HepG2 (cell line): Measurements from ENCODE around the gene ATP9B. TPM values are rescaled to one million over a fixed set of nuclear protein-coding genes. Genes with fewer than 3 reads are reported as not detected.

ENCODE experiments used
- CCDC6 ChIP-seq: sonication (generic); formaldehyde crosslinking; IDR thresholded peaks from 2 replicates; pipeline ENCODE4 v1.8.1; 2022; ENCODE audit warnings: mild to moderate bottlenecking, missing genetic modification reagents, moderate library complexity
- EEA1 ChIP-seq: sonication (generic); formaldehyde crosslinking; IDR thresholded peaks from 2 replicates; pipeline ENCODE4 v1.5.1; 2020; ENCODE audit warnings: mild to moderate bottlenecking, missing genetic modification reagents, borderline replicate concordance
- FOSL1 ChIP-seq: sonication (generic); formaldehyde crosslinking; IDR thresholded peaks from 2 replicates; pipeline ENCODE4 v1.9.0; 2021; ENCODE audit warnings: missing genetic modification reagents, borderline replicate concordance
- GLMP ChIP-seq: sonication (generic); formaldehyde crosslinking; IDR thresholded peaks from 2 replicates; pipeline ENCODE4 v1.9.0; 2021; ENCODE audit warnings: missing genetic modification reagents, mild to moderate bottlenecking, borderline replicate concordance
- GMEB1 ChIP-seq: sonication (generic); formaldehyde crosslinking; IDR thresholded peaks from 2 replicates; pipeline ENCODE4 v1.5.1; 2020; ENCODE audit warnings: missing genetic modification reagents, mild to moderate bottlenecking, borderline replicate concordance
- GMEB2 ChIP-seq: IDR thresholded peaks from 2 replicates; pipeline ENCODE4 v1.6.1; 2016; ENCODE audit warnings: missing biosample characterization, missing genetic modification reagents, low read depth
- KLF15 ChIP-seq: sonication (generic); formaldehyde crosslinking; IDR thresholded peaks from 2 replicates; pipeline ENCODE4 v1.8.1; 2023; ENCODE audit warnings: borderline replicate concordance, mild to moderate bottlenecking, inconsistent platforms, missing genetic modification reagents, mixed read lengths
- MAZ ChIP-seq, 2 experiments: sonication (generic) in 1 of 2; formaldehyde crosslinking in 1 of 2; IDR thresholded peaks; 2 replicates each; pipeline versions ENCODE4 v1.5.0 to v1.6.1; 2012 to 2020; ENCODE audit warnings: low read depth in 2 of 2, mild to moderate bottlenecking in 2 of 2, borderline replicate concordance in 1 of 2, improper control_type of control experiment in 1 of 2, low read length in 1 of 2, missing genetic modification reagents in 1 of 2, moderate library complexity in 1 of 2
- MXD1 ChIP-seq: sonication (generic); formaldehyde crosslinking; IDR thresholded peaks from 2 replicates; pipeline ENCODE4 v1.4.0; 2020; ENCODE audit warnings: mild to moderate bottlenecking, missing genetic modification reagents
- SIN3A ChIP-seq: IDR thresholded peaks from 2 replicates; pipeline ENCODE4 v1.6.1; 2011; ENCODE audit warnings: low read depth, mild to moderate bottlenecking, control low read depth, low read length, borderline replicate concordance
- SOX5 ChIP-seq: IDR thresholded peaks from 2 replicates; pipeline ENCODE4 v1.6.1; 2016; ENCODE audit warnings: borderline replicate concordance
- SRSF4 ChIP-seq: fragments of 200-400 bp; formaldehyde crosslinking; IDR thresholded peaks from one replicate; pipeline ENCODE4 v1.6.1; 2018; ENCODE audit warnings: mild to moderate bottlenecking, low read depth, low read length, moderate library complexity; ENCODE audit not compliant: poor library complexity, severe bottlenecking
- STAG1 ChIP-seq: sonication (generic); formaldehyde crosslinking; IDR thresholded peaks from 2 replicates; pipeline ENCODE4 v1.4.0; 2020; ENCODE audit warnings: missing genetic modification reagents
- ZFP62 ChIP-seq: sonication (generic); formaldehyde crosslinking; IDR thresholded peaks from 2 replicates; pipeline ENCODE4 v1.4.0; 2020; ENCODE audit warnings: missing genetic modification reagents
- ZNF224 ChIP-seq: sonication (generic); formaldehyde crosslinking; IDR thresholded peaks from 2 replicates; pipeline ENCODE4 v1.5.0; 2020; ENCODE audit warnings: mild to moderate bottlenecking, missing genetic modification reagents
- ZNF510 ChIP-seq: sonication (generic); formaldehyde crosslinking; IDR thresholded peaks from 2 replicates; pipeline ENCODE4 v1.4.0; 2020; ENCODE audit warnings: low read depth, mild to moderate bottlenecking, missing genetic modification reagents
- ZNF644 ChIP-seq: IDR thresholded peaks from 2 replicates; pipeline ENCODE4 v1.6.1; 2016; ENCODE audit warnings: low read depth
- ZSCAN29 ChIP-seq: sonication (generic); formaldehyde crosslinking; conservative IDR thresholded peaks from 2 replicates; pipeline ENCODE4 v1.4.0; 2020; ENCODE audit warnings: mild to moderate bottlenecking, missing genetic modification reagents
- ZZZ3 ChIP-seq: sonication (generic); formaldehyde crosslinking; IDR thresholded peaks from 2 replicates; pipeline ENCODE4 v1.4.0; 2020; ENCODE audit warnings: missing genetic modification reagents, mild to moderate bottlenecking, borderline replicate concordance
- polyA plus RNA-seq, 8 experiments: library from polyadenylated mRNA; depleted of rRNA in 3 of 8; stranded (reverse) in 7 of 8; unstranded in 1 of 8; fragments of >200 nt; fragmentation: Illumina TruSeq in 4 of 8; extraction: Trizol in 4 of 8; gene quantifications; 2 replicates each; pipeline versions ENCODE4 v1.2.1 to v1.2.3, GENCODE V29; 2011 to 2016; ENCODE audit warnings: low read depth in 4 of 8, missing spikeins in 1 of 8, mixed read lengths in 1 of 8; ENCODE audit not compliant: insufficient read depth in 1 of 8
- total RNA-seq, 5 experiments: library from RNA; depleted of rRNA; stranded (reverse); fragments of >200 nt; fragmentation: Illumina TruSeq; extraction: Trizol; gene quantifications; 2 replicates each; pipeline ENCODE4 v1.2.3, GENCODE V29; 2016; ENCODE audit warnings: low read depth in 1 of 5
- TF ChIP-seq, protein P1 (sequence below): sonication (generic); formaldehyde crosslinking; IDR thresholded peaks from 2 replicates; pipeline ENCODE4 v1.4.0; 2020; ENCODE audit warnings: missing genetic modification reagents, mild to moderate bottlenecking, borderline replicate concordance

The ATP9B gene
- total and polyA plus RNA-seq, 2 of the 13 experiments (the other 11 are each of a cell fraction or from before 2014, with no cell fraction given) = 10.8 to 11.3 TPM

DNA sequence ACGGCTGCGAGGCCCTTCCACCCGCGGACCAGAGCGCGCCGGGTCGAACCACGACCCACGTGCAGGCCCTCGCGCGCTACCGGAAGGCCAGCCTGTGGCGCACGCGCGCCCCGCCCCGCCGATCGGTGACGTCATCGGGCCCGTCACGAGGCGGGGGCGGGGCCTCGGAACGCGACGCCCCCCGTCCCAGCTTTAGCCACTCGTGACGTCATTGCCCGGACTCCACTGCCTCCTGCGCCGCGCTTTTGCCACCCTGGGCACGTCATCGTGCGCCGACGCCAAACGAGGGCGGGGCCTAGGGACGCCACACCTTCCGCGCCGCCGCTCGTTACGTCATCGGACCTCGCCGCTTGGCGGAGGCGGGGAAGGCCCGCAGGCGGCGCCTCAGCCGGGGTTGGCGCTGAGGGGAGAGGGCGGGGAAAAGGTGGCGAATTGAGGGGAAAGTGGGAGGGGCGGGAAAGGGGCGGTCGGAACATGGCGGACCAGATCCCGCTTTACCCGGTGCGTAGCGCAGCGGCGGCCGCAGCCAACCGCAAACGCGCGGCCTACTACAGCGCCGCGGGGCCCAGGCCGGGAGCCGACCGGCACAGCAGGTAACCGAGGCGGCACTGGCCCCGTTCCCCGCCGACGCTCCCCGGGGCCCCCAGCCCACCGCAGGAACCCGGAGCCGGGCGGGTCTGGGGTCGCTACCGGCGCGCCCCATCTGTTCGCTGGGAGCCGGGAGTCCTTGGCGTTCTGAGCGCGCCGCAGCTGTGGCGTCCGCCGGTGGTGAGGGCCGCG, at the start of gene ATP9B (continued):
- TF ChIP-seq, protein P1, sequence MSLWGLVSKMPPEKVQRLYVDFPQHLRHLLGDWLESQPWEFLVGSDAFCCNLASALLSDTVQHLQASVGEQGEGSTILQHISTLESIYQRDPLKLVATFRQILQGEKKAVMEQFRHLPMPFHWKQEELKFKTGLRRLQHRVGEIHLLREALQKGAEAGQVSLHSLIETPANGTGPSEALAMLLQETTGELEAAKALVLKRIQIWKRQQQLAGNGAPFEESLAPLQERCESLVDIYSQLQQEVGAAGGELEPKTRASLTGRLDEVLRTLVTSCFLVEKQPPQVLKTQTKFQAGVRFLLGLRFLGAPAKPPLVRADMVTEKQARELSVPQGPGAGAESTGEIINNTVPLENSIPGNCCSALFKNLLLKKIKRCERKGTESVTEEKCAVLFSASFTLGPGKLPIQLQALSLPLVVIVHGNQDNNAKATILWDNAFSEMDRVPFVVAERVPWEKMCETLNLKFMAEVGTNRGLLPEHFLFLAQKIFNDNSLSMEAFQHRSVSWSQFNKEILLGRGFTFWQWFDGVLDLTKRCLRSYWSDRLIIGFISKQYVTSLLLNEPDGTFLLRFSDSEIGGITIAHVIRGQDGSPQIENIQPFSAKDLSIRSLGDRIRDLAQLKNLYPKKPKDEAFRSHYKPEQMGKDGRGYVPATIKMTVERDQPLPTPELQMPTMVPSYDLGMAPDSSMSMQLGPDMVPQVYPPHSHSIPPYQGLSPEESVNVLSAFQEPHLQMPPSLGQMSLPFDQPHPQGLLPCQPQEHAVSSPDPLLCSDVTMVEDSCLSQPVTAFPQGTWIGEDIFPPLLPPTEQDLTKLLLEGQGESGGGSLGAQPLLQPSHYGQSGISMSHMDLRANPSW (CRISPR knock-in tag) = no peak
- TF ChIP-seq GMEB1 (peak; percentile 94), SOX5 (peak; percentile 26; the same call in 1 of the 2 replicates), EEA1 (CRISPR knock-in tag) (no peak; the same call in 1 of the 2 replicates), SRSF4 (no peak), ZNF510 (no peak), MAZ (IDR thresholded peaks at IDR 0.05; ENCODE audit: borderline replicate concordance, low read depth, low read length) (peak; percentile 49; the same call in 1 of the 2 replicates), MAZ (CRISPR knock-in tag; IDR thresholded peaks at IDR 0.05; ENCODE audit: low read depth) (peak; percentile 71; the same call in 1 of the 2 replicates), FOSL1 (no peak), CCDC6 (CRISPR knock-in tag) (peak; percentile 32; the same call in 1 of the 2 replicates), GLMP (CRISPR knock-in tag) (no peak), ZFP62 (CRISPR knock-in tag) (no peak), ZNF224 (CRISPR knock-in tag) (no peak), GMEB2 (peak; percentile 79), STAG1 (CRISPR knock-in tag) (no peak), SIN3A (0 out of 2 replicates have a peak, but pooled peaks have one; percentile 11), ZZZ3 (CRISPR knock-in tag) (peak; percentile 20; the same call in 1 of the 2 replicates), ZSCAN29 (CRISPR knock-in tag) (no peak), MXD1 (CRISPR knock-in tag) (peak; percentile 38), KLF15 (no peak), ZNF644 (CRISPR knock-in tag) (no peak)
